Trophoblast cell (in vitro differentiated cells and primary cell): Measurements from ENCODE around the gene UPK1B.

ENCODE experiments used
- DNase-seq, 2 donors: peaks; one replicate each; pipeline ENCODE4 v3.0.0-alpha.2; 2016
- H2AFZ ChIP-seq: 2 replicates; pipeline ENCODE4 v1.6.1; 2013; ENCODE audit warnings: low read length, moderate library complexity, mild to moderate bottlenecking; ENCODE audit not compliant: insufficient read depth, poor library complexity
- H2AK5ac ChIP-seq: 2 replicates; pipeline ENCODE4 v1.6.1; 2013; ENCODE audit warnings: mild to moderate bottlenecking, low read length
- H2BK120ac ChIP-seq: 2 replicates; pipeline ENCODE4 v1.6.1; 2013; ENCODE audit warnings: low read length, mild to moderate bottlenecking, moderate library complexity; ENCODE audit not compliant: insufficient read depth, poor library complexity
- H2BK12ac ChIP-seq: 2 replicates; pipeline ENCODE4 v1.6.1; 2013; ENCODE audit warnings: mild to moderate bottlenecking, low read length, moderate library complexity
- H2BK5ac ChIP-seq: 2 replicates; pipeline ENCODE4 v1.6.1; 2013; ENCODE audit warnings: low read length, low read depth, moderate library complexity, mild to moderate bottlenecking; ENCODE audit not compliant: poor library complexity
- H3K14ac ChIP-seq: 2 replicates; pipeline ENCODE4 v1.6.1; 2013; ENCODE audit warnings: mild to moderate bottlenecking, low read length
- H3K18ac ChIP-seq: 2 replicates; pipeline ENCODE4 v1.6.1; 2013; ENCODE audit warnings: mild to moderate bottlenecking, low read length
- H3K23ac ChIP-seq: 2 replicates; pipeline ENCODE4 v1.6.1; 2013; ENCODE audit warnings: low read length
- H3K27ac ChIP-seq: 2 replicates; pipeline ENCODE4 v1.5.1; 2013; ENCODE audit warnings: low read depth, mild to moderate bottlenecking, inconsistent platforms, low read length, moderate library complexity
- H3K27me3 ChIP-seq: 2 replicates; pipeline ENCODE4 v1.6.1; 2013; ENCODE audit warnings: inconsistent platforms, mild to moderate bottlenecking, low read length, moderate library complexity; ENCODE audit not compliant: insufficient read depth
- H3K36me3 ChIP-seq, 2 experiments: 1 replicate in 1 of 2; 2 replicates in 1 of 2; pipeline ENCODE4 v1.6.1; 2013; ENCODE audit warnings: low read length in 2 of 2, mild to moderate bottlenecking in 2 of 2, moderate library complexity in 1 of 2; ENCODE audit not compliant: insufficient read depth in 2 of 2, control insufficient read depth in 1 of 2
- H3K4ac ChIP-seq: 2 replicates; pipeline ENCODE4 v1.6.1; 2013; ENCODE audit warnings: low read depth, mild to moderate bottlenecking, low read length, moderate library complexity
- H3K4me1 ChIP-seq, 2 experiments: 1 replicate in 1 of 2; 2 replicates in 1 of 2; pipeline ENCODE4 v1.6.1; 2013; ENCODE audit warnings: low read length in 2 of 2, mild to moderate bottlenecking in 2 of 2, moderate library complexity in 1 of 2; ENCODE audit not compliant: insufficient read depth in 2 of 2, control insufficient read depth in 1 of 2
- H3K4me2 ChIP-seq: 2 replicates; pipeline ENCODE4 v1.6.1; 2013; ENCODE audit warnings: inconsistent platforms, mild to moderate bottlenecking, low read length, moderate library complexity
- H3K4me3 ChIP-seq: 2 replicates; pipeline ENCODE4 v1.5.1; 2013; ENCODE audit warnings: mild to moderate bottlenecking, low read depth, low read length, inconsistent platforms
- H3K79me1 ChIP-seq: one replicate; pipeline ENCODE4 v1.6.1; 2013; ENCODE audit warnings: low read length
- H3K79me2 ChIP-seq: 2 replicates; pipeline ENCODE4 v1.6.1; 2013; ENCODE audit warnings: low read length, mild to moderate bottlenecking; ENCODE audit not compliant: control insufficient read depth, insufficient read depth, poor library complexity
- H3K9ac ChIP-seq: 2 replicates; pipeline ENCODE4 v1.6.1; 2013; ENCODE audit warnings: mild to moderate bottlenecking, low read length
- H3K9me3 ChIP-seq: 2 replicates; pipeline ENCODE4 v1.6.1; 2013; ENCODE audit warnings: low read depth, mild to moderate bottlenecking, control low read depth, inconsistent platforms, low read length; ENCODE audit not compliant: insufficient read depth
- H4K12ac ChIP-seq: 2 replicates; pipeline ENCODE4 v1.6.1; 2013; ENCODE audit warnings: low read depth, mild to moderate bottlenecking, low read length, moderate library complexity
- H4K8ac ChIP-seq: 2 replicates; pipeline ENCODE4 v1.6.1; 2013; ENCODE audit warnings: low read depth, mild to moderate bottlenecking, low read length, moderate library complexity
- H4K91ac ChIP-seq: one replicate; pipeline ENCODE4 v1.6.1; 2013; ENCODE audit warnings: low read depth, mild to moderate bottlenecking, low read length, moderate library complexity
- WGBS: extraction: QIAGEN DNeasy Blood & Tissue Kit; methylation state at CpG from one replicate; pipeline ENCODE4 v1.1.7; 2013; ENCODE audit warnings: missing lambda C conversion rate; ENCODE audit not compliant: insufficient read length, insufficient coverage; ENCODE audit errors: extremely low coverage; 5-methylcytosine and 5-hydroxymethylcytosine counted together

The UPK1B gene

DNA sequence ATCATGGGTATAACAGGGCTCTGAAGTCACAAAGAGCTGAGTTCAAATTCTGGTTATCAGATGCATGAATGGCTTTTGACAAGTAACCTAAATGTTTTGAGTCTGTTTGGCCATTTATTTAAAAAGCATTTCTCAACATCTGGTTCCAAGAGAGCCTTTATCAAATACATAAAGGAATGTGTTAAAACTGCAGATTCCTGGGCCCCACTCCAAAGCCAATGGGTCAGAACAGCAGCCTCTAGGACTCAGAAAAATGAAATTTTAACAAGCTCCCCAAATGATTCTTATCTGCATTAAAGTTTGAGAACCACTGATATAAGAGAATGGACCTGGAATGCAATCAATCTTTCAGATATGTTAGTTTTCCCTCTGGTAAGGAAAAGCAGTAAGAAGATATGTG lies 63.9 kb downstream of the UPK1B start:
- no peaks in the 10 kb centered on the region for H3K27me3 ChIP-seq
- no peak overlapping the region for H2BK120ac ChIP-seq
- H3K36me3 ChIP-seq: peaks cover 8% of the 10 kb centered on the region in 2 experiments
- no peak overlapping the region for H2BK12ac ChIP-seq
- H3K23ac ChIP-seq: no peak overlapping the region
- no peak overlapping the region for H2AFZ ChIP-seq
- H3K4ac ChIP-seq: no peak overlapping the region
- no peak overlapping the region for H3K14ac ChIP-seq
- peaks cover 0 to 4% of the 10 kb centered on the region in 2 experiments for H3K4me1 ChIP-seq
- no peak overlapping the region for H2AK5ac ChIP-seq
- H4K8ac ChIP-seq: no peak overlapping the region
- no peak overlapping the region for H3K27ac ChIP-seq
- H4K91ac ChIP-seq: no peak overlapping the region
- H4K12ac ChIP-seq: no peak overlapping the region
- H3K79me1 ChIP-seq: peaks cover 8% of the 10 kb centered on the region
- H3K18ac ChIP-seq: no peak overlapping the region
- DNase-seq: no peak
- no peak overlapping the region for H3K4me3 ChIP-seq
- H3K9me3 ChIP-seq: no peaks in the 10 kb centered on the region
- H2BK5ac ChIP-seq: no peak overlapping the region
- no peak overlapping the region for H3K9ac ChIP-seq
- peaks cover 10% of the 10 kb centered on the region for H3K79me2 ChIP-seq
- no peak overlapping the region for H3K4me2 ChIP-seq

DNA sequence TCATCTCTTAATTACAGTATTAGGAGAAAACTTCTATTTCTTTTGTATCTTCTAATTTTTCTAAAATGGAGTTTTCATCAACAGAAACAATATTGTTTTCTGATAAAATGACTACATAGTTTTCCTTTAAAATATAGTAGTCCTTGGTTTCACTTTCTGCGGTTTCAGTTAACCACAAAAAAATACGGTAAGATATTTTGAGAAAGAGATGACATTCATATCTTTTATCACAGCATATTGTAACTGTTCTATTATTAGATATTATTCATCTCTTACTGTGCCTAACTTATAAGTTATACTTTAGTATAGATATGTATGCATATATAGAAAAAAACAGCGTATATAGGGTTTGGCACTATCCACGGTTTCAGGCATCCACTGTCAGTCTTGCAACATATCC lies 65.0 kb downstream of the UPK1B start:
- H3K9me3 ChIP-seq: no peaks in the 10 kb centered on the region
- peaks cover 8% of the 10 kb centered on the region for H3K79me1 ChIP-seq
- no CpG with 5 or more reads among the region's 4 CpGs for WGBS
- H2BK12ac ChIP-seq: no peak overlapping the region
- no peak overlapping the region for H2AFZ ChIP-seq
- H3K14ac ChIP-seq: no peak overlapping the region
- H4K12ac ChIP-seq: no peak overlapping the region
- H3K23ac ChIP-seq: no peak overlapping the region
- H2AK5ac ChIP-seq: no peak overlapping the region
- H3K4me1 ChIP-seq: peaks cover 0 to 4% of the 10 kb centered on the region in 2 experiments
- H3K79me2 ChIP-seq: peaks cover 10% of the 10 kb centered on the region
- H3K27me3 ChIP-seq: no peaks in the 10 kb centered on the region
- H3K4me3 ChIP-seq: no peak overlapping the region
- H4K91ac ChIP-seq: no peak overlapping the region
- H3K4me2 ChIP-seq: no peak overlapping the region
- no peak overlapping the region for H2BK5ac ChIP-seq
- no peak overlapping the region for H3K27ac ChIP-seq
- H3K18ac ChIP-seq: no peak overlapping the region
- no peak overlapping the region for H3K4ac ChIP-seq
- peaks cover 6% of the 10 kb centered on the region in 2 experiments for H3K36me3 ChIP-seq
- no peak overlapping the region for H3K9ac ChIP-seq
- no peak overlapping the region for H4K8ac ChIP-seq
- H2BK120ac ChIP-seq: no peak overlapping the region
- no peak for DNase-seq

DNA sequence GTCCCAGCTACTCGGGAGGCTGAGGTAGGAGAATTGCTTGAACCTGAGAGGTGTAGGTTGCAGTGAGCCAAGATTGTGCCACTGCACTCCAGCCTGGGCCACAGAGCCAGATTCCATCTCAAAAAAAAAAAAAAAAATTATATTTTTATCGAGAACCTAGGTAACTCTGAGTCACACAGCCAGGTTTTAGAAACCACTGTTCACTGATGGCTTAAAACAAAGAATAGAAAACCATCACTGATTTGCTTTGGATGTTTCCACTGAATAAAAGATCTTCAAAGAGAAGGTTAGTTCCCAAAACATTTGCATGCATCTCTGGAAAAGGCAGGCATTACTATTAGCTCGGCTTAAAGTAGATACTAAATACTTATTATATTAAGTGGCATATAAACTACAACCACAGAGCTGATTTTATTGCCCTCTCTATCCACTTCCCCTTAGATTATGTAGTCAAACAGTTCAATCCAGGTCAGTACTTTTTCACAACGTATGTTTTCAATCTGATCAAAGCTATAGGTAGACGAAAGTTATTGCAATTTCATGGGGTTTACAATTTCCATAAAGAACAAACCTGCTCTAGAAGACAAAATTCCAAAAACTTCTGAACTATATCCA lies 65.9 kb downstream of the UPK1B start:
- peaks cover 0 to 4% of the 10 kb centered on the region in 2 experiments for H3K4me1 ChIP-seq

DNA sequence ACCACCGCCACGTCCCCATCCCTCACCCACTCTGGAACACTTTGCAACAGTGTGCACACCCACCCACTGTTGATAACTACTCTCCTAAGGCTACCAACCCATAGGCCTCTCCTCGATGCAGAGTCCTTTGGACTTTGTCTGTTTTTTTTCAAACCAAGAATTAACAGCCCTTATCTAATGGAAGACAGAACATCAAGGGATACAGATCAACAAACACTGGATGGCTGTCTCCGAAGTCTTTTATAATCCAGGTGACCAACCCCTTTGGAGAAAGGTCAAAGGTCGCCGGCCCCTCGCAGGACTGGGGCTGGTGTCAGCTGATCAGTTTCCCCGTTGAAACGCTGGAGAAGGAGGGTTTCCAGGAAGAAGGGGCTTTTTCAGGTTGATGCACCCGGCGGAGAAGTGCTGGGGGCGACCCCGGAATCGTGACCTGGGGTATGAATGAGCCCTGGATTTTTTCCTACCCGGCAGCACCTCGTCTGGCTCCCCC lies 66.7 kb downstream of the UPK1B start:
- Histone ChIP-seq H3K14ac (peak overlapping the region; percentile 94), H3K27me3 (no peaks in the 10 kb centered on the region), H3K79me1 (peaks cover 8% of the 10 kb centered on the region), H3K27ac (peak overlapping the region; percentile 99), H3K18ac (peak overlapping the region; percentile 87), H3K4me2 (peak overlapping the region; percentile 71), H2AFZ (peak overlapping the region; percentile 96), H2BK120ac (peak overlapping the region; percentile 79), H3K9me3 (no peaks in the 10 kb centered on the region), H3K4ac (peak overlapping the region; percentile 97), H4K8ac (peak overlapping the region; percentile 95), H2BK5ac (peak overlapping the region; percentile 81), H3K23ac (no peak overlapping the region), H3K79me2 (peaks cover 10% of the 10 kb centered on the region), H3K9ac (peak overlapping the region; percentile 97), H2BK12ac (peak overlapping the region; percentile 65), H4K91ac (peak overlapping the region; percentile 91), H4K12ac (peak overlapping the region; percentile 77), H3K4me1 (peaks cover 0 to 4% of the 10 kb centered on the region in 2 experiments), H3K36me3 (peaks cover 2 to 5% of the 10 kb centered on the region in 2 experiments), H2AK5ac (peak overlapping the region; percentile 98), H3K4me3 (peak overlapping the region; percentile 86)
- WGBS: no CpG with 5 or more reads among the region's 16 CpGs
- peak; percentile 13 to 38 for DNase-seq

More for the DNA sequence above, 65.9 kb downstream of the UPK1B start:
- H3K23ac ChIP-seq: no peak overlapping the region
- H3K14ac ChIP-seq: no peak overlapping the region
- H2BK12ac ChIP-seq: no peak overlapping the region
- peaks cover 2 to 5% of the 10 kb centered on the region in 2 experiments for H3K36me3 ChIP-seq
- peaks cover 10% of the 10 kb centered on the region for H3K79me2 ChIP-seq
- no peaks in the 10 kb centered on the region for H3K27me3 ChIP-seq
- no peak overlapping the region for H2BK120ac ChIP-seq
- no peak overlapping the region for H4K91ac ChIP-seq
- no CpG with 5 or more reads among the region's 5 CpGs for WGBS
- H4K12ac ChIP-seq: no peak overlapping the region
- no peak overlapping the region for H3K27ac ChIP-seq
- H3K18ac ChIP-seq: no peak overlapping the region
- H3K79me1 ChIP-seq: peaks cover 8% of the 10 kb centered on the region
- peak overlapping the region; percentile 71 for H3K4me2 ChIP-seq
- H3K4me3 ChIP-seq: no peak overlapping the region
- H4K8ac ChIP-seq: no peak overlapping the region
- no peaks in the 10 kb centered on the region for H3K9me3 ChIP-seq
- no peak overlapping the region for H3K9ac ChIP-seq
- peak overlapping the region; percentile 21 for H2BK5ac ChIP-seq
- H2AK5ac ChIP-seq: no peak overlapping the region
- H3K4ac ChIP-seq: peak overlapping the region; percentile 97
- no peak overlapping the region for H2AFZ ChIP-seq
- DNase-seq: peak in 1 of 2 donors; percentile 16
